Activated CD4-positive, CD25-positive, alpha-beta regulatory T cell treated with anti-CD3 and anti-CD28 coated beads, Interleukin-2, amount 50 U/mL, for 72 hours (primary cell): ENCODE results near the gene SLAMF1.
"Not testable (repeated sequence)": the region's sequence is repeated elsewhere in the genome, so short reads cannot be mapped to it uniquely, and the experiment has no call there.

Experiments used
- DNase-seq: peaks from one replicate; pipeline ENCODE4 v3.0.0; 2021

SLAMF1 gene

GRCh38 chr1:160664573-160665051, 17.8 kb upstream of the SLAMF1 start:
- no peak for DNase-seq

- no peak for DNase-seq
These were observed 16.1 kb upstream of the SLAMF1 start for GRCh38 chr1:160662910-160663309.

DNA sequence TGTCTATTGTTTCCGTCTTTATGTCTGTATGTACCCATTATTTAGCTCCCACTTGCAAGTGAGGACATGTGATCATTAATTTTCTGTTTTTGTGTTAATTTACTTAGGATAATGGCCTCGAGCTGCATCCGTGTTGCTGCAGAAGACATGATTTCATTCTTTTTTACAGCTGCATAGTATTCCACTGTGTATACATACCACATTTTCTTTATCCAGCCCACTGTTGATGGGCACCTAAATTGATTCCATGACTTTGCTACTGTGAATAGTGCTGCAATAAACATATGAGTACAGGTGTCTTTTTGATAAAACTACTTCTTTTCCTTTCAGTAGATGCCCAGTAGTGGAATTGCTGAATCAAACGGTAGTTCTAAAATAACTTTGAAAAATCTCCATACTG, 12.7 kb upstream of the SLAMF1 start:
- no peak for DNase-seq

DNA sequence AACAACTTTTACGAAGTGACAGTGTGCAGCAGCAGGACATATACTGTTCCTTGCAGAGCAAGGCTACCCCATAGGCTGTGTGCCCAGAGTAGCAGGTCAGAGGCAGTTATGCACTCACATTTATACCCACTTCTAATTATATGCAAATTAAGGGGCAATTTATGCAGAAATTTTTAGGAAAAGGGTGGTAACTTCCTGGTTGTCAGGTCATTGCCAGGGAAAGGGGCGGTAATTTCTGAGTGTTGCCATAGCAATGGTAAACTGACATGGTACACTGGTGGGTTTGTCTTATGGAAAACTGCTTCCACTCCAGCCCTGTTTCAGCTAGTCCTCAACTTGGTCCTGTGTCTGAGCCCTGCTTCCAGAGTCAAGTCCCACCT, 12.0 kb upstream of the SLAMF1 start:
- no peak for DNase-seq

DNA sequence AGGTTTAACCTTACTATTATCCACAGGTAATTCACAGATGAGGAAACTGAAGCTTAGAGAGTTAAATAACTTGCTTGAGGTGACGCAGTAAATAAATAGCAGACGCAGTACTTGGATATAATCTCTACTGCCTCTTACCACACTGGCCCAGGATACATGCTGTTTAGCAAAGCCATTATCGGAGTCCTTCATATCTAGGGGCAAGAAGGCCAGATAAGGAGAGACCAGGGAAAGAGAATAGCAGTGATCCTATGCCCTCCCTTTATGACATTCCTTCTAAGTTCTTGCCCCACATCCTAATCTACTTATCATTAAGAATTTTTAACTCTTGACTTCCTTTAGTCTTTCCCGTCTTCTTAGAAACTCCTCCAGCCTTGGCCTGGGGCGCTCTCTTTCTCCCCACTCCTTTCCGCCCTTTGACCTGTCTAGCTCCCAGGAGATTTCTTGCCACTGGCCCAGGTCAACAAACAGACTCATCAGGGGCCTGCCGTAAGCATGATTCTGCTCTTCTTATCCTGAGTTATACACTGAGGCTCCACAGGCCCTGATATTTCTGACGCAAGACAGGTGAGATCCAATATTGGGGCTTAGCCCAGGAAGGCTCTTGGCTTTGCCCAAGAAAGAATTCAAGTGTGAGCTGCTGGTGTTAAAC, 11.4 kb upstream of the SLAMF1 start:
- no peak for DNase-seq

DNA sequence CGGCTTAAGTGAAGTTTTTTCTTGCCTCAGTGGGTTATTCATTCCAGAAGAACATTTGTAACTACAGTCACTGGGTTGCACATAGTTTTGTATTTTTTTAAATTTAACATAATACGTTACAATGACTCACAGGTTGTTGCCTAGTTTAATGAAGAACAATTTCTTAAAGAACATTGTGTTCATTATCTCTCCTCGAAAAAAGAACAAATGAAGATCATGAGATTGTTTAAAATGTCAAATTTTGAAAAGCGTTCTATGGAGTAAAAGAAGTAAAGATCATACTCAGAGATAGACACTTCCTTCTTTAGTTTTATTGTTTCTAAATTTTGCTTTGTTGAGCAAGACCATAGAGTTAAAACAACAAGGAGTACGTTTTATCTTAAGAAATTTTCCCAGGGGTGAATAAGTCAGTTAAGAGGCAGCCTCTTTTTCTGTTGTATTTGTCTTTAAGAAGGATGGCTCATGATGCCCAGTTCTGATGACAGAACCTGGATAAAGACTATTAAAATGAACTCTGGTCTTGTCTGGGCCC, 10.5 kb upstream of the SLAMF1 start:
- no peak for DNase-seq

DNA sequence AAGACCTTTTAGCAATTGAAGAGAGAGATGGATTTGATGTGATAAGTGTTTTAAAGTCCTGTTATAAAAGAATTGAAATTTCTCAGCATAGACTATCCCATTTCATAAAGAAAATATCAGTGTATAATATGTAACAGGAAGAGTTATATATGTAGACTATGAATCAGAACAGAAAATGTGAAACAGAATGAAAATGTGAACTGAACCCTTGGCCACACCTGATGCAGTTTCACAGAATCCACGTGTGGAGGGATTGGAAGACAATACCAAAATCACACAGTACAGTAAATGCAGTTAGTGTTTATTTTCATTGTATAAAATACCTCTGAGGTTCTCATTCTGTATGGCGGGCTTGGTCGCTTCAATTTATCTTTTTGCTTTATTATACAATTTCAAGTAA, 9.9 kb upstream of the SLAMF1 start:
- DNase-seq, result no peak

GRCh38 chr1:160653620-160654016, 6.8 kb upstream of the SLAMF1 start:
- no peak for DNase-seq

DNA sequence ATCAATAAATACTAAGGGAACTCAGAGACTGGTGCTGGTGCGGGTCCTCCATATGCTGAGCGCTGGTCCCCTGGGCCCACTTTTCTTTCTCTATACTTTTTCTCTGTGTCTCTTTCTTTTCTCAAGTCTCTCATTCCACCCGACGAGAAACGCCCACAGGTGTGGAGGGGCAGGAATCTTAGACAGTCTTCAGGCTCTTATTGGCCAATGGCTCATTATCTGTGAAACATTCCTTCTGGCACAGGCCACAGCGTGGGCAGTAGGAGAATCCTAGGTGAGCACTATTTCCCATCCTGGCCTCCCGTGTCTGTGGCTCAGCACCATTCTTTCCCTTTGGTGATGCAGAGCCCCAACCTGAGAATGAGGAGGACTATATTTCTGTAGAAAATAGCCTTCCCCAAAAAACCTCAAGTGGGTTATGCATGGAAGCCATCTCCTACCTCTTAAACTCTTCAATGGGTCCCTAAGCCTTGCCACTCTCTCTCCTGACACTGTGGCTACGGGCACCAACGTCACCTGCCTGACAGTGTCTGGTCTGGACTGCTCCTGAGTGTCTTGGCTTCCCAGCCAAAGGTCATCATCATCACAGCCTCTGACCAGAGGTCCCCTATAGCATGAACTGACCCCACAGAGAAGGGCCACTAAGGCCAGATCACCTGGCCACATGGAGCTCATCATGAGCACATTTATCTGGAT, 6.2 kb upstream of the SLAMF1 start:
- DNase-seq, result no peak

DNA sequence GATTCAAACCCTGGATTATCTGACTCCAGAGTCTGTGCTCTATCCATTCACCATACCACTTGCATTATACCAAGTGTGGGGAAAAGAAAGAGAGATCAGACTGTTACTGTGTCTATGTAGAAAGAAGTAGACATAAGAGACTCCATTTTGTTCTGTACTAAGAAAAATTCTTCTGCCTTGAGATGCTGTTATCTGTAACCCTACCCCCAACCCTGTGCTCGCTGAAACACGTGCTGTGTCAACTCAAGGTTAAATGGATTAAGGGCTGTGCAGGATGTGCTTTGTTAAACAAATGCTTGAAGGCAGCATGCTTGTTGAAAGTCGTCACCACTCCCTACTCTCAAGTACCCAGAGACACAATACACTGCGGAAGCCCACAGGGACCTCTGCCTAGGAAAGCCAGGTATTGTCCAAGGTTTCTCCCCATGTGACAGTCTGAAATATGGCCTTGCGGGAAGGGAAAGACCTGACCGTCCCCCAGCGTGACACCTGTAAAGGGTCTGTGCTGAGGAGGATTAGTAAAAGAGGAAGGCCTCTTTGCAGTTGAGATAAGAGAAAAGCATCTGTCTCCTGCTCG, 5.3 kb upstream of the SLAMF1 start:
- not testable (repeated sequence) for DNase-seq

GRCh38 chr1:160651433-160652064, 4.7 kb upstream of the SLAMF1 start:
- no peak for DNase-seq

DNA sequence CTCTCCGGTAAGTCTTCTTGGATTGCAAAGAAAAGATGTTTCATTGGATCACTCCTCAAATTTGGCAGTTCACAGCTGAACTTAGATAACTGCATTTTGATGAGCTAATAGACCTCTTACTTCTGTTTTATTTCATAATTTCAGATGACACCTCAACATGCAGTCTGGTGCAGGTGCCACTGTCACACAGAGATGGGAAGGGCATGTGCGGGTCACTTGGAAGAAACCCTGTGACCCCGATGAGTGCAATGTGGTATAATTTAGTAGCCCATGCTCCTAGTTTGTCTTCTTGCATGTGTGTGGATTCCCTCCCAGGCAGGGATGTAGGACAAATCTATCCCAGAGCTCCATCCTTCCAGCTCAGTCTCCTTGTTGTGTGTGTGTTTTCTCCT, 481 bp upstream of the SLAMF1 start:
- DNase-seq, result no peak

- no peak for DNase-seq
These were observed 664 bp downstream of the SLAMF1 start for GRCh38 chr1:160646180-160646579.

DNA sequence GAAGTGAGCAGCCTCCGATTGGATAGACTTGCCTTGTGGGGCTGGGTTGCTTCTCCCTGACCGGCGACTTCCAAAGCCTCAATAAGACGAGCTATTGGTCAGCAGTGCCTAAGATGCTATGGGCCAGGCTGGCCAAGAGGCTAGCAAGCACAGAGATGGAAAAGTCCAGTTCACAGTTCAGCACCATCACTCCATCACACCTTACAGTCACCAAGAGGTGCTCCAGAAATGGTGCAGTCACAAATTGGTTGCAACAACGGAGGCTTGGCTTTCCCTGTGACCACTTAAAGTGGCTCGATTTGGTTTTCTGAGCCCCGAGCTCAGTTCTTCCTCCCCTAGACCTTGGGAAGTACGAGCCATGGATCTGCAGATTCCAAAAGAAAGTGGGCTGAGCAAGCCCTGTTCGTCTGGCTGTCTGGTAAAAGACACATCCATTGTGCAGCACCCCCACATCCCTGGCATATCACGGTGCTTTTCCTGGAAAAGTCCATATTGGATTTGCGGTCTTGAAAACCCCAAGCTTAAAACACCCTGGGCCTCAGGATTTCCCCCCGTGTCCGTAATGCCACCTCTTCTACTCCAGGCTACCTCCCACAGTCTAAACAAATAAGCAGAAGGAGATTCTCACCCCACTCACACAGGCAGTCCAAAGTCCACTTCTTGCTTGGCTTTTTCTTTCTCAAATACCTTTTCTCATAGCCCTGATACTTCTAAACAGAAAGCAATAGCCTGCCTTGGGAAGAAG, 1.3 kb downstream of the SLAMF1 start:
- no peak for DNase-seq

DNA sequence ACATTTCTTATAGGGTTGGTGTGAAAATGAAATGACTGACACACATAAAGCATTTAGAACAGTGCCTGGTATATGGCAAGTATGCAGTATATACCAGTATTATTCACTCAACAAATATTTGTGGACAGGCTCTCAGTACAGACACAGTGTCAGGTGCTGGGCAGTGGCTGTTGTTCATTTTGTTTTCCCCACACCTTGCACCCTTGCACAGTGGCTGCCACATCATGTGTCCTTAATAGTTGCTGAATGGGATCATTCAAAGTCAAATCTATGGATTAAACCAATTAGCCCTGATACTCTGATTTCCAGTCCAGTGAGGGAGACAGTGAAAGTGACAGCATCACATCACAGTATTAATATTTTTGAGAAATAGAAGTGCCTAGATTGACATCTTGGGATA, 2.4 kb downstream of the SLAMF1 start:
- no peak for DNase-seq

DNA sequence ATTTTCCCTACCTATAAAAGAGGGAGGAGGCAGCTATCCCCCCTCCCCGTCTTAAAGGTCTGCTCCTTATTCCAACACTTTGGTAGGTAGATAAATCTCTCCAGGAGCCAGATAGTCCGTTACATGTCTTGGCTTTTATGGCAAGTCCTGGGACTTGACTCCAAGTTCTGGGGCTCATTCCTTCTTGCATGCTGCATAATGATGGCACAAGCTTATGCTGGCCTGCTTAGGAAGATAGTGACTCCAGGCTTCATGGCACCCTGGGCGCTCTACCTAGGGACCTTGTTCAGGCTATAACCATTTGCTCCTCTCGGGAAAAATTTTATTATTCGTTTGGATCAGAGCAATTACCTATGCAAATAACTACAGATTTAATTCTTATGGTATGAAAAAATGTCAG, 3.7 kb downstream of the SLAMF1 start:
- DNase-seq, result no peak

GRCh38 chr1:160642281-160642644, 4.6 kb downstream of the SLAMF1 start:
- DNase-seq, result no peak

DNA sequence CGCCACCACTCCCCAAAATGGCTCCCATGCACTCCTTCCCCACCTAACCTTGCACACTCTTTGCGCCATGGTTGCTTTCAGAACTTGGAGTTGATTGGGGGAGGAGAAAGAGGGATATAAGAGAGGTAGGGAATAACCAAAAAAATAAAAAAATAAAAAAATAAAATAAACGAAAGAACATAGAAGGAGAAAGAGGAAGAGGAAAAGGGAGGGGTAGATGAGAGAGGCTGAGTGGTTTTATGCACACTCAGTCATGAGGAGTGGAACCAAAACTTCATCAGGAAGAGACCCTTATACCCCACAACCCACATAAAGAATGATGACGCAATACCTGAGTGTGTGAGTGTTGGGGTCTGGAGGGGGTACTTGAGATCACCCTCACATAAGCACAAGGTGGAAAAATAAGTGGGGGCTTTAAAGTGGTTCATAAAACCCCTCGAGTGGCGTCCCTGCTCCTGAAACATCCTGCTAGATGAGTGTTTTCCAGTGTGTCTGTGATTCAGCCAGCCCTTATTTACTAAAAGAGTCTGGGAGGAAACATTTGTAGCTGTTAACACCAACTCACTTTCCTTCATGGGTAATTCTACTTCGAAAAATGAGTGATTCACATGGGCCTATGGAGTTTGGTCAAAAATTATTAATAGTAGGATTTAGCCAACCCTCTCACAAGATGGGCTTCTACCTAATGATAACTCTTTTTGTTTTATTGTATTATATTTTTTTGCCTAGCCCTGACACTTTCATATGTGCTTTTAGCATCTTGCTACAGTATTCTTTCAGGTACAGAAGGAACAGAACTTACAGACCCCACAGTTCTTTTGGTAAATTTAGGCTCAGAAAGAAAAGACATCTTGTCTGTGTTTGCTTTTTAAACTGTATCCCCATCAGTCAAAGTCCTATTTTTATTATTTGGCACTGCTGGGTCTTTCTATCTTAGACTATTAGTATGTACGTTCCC, 5.2 kb downstream of the SLAMF1 start:
- DNase-seq, result no peak

GRCh38 chr1:160640359-160641123, 6.3 kb downstream of the SLAMF1 start:
- DNase-seq, result no peak

DNA sequence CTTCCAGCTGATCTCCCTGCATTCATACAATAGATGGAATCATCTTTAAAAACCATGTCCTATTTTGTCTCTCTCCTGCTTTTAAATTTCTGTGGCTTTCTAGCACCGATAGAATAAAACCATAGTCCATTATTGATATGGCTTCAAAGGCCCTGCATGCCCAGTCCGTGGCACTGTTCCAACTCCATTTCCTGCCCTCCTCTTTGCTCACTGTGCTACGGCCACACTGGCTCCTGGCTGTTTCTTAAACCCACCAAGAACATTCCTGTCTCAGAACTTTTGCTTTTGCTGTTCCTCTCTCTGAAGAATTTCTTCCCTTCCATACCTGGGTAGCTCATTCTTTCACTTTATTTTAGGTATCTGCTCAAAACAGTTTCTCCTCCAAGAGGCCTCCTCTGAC, 7.2 kb downstream of the SLAMF1 start:
- no peak for DNase-seq

DNA sequence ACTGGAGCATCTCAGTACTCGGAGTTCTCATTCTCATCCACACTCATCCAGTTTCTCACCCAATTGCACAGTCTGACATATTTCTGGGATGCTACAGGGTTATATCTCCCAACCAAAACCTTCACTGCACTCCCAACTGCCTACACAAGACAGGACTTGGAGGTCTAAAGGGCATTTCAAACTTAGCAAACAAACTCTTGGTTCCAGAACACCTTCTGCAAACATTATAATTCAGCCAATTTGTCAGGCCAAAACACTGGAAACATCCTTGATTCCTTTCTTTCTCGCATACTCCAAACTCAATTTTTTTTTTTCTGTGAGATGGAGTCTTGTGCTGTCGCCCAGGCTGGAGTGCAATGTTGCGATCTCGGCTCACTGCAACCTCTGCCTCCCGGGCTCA, 7.9 kb downstream of the SLAMF1 start:
- DNase-seq, result no peak
